OCI-LY7 (cell line): ENCODE results near the gene WFDC2.

ENCODE experiments used
- CTCF ChIP-seq: fragments of 200-600 bp; sonication (generic); conservative IDR thresholded peaks from 2 replicates; pipeline ENCODE4 v1.5.1; 2014; ENCODE audit warnings: mild to moderate bottlenecking, antibody characterized with exemption, low read length, moderate library complexity, mixed read lengths
- EZH2phosphoT487 ChIP-seq: fragments of 200-600 bp; sonication (generic); IDR thresholded peaks from 2 replicates; pipeline ENCODE4 v1.6.1; 2018; ENCODE audit warnings: low read depth, borderline replicate concordance, mild to moderate bottlenecking, mixed run types, antibody characterized with exemption, low read length, moderate library complexity, mixed read lengths

GRCh38 chr20:45444050-45444449 lies 25.5 kb upstream of the WFDC2 start:
- TF ChIP-seq CTCF (no peak), EZH2phosphoT487 (no peak)
